Measurements from ENCODE around the gene NDOR1.
A peak's percentile ranks its signal among the peaks of the same experiment; 100 is the strongest.

Gene NDOR1

DNA sequence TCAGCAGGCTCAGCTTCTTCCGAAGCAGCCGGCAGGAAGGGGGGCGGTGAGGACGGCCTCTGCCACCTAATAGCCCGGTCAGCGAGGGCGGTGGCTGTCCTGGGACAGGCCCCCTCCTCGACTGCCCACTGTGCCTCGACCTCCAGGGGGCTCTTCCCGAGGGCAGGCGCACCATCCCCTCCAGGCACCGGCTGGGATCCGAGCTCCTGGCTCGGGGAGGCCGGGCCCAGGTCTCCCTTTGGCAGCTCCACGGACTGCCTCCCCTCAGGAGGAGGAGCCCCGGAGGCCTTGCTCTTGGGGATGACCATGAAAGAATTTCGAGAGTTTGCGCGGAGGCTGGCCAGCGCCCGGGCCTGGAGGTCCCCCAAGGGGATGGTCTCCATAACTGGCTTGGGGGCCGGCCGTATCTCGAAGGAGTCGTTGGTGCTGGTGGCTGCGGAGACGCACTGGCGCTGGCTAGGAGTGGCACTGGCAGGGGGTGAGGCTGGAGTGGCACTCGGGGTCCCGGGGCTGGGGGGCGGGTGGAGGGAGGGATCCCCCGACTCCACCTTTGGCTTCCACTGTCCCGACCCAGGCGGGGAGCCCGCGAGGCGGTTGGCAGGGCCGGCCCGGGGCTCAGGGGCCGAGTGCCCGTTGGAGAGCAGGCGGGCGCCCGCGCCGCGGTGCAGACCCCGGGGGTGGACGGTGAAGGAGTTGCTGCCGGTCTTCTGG, 5.9 kb upstream of the NDOR1 start:
- no peak for DNase-seq

DNA sequence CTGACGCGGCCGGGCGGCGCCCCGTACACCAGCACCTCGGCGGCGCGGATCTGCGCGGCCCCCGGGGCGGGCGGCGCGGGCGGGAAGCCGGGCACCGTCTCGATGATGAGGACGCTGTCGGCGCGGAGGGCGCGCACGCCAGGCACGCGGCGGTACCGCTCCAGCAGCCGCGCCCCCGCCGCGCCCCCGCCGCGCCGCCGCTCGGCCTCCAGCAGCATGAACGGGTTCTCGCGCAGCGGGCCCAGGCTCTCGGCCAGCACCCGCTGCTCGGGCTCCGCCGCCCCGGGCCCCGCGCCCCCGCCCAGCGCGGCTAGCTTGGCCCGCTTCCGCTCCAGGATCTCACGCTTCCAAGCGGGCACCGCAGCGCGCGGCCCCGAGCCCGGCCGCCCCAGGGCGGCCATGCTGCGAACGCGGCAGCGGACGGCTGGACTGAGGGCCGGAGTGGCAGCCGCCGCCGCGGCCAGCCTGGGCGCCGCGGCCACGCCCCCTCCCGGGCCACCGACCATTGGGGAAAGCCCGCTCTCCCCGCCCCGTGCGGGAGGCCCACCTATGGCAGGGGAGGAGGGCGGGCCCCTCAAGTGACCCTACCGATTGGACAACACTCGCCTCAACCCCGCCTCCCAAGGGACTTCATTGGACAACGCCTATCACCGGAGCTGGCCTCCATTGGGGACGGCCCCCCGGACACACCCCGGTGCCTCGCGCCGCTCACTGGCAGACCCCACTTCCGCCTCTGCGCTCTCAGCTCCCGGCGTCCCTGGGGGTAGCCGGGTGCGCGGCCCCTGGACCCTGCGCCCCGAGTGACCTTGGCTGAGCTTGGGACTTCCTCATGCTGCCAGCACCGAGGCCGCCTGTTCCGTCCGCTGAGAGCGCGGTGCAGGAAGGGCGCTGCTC, 4.9 kb upstream of the NDOR1 start, which contains the start of gene TPRN:
TPRN (minus strand) TSS at position 431 of the 894 bp plus-strand sequence; CDS start at position 401, 30 bp downstream.
- DNase-seq = peak; percentile 99

GRCh38 chr9:137201205-137201868, 4.2 kb upstream of the NDOR1 start:
- DNase-seq = no peak

GRCh38 chr9:137202966-137203365, 2.5 kb upstream of the NDOR1 start:
- no peak for DNase-seq

DNA sequence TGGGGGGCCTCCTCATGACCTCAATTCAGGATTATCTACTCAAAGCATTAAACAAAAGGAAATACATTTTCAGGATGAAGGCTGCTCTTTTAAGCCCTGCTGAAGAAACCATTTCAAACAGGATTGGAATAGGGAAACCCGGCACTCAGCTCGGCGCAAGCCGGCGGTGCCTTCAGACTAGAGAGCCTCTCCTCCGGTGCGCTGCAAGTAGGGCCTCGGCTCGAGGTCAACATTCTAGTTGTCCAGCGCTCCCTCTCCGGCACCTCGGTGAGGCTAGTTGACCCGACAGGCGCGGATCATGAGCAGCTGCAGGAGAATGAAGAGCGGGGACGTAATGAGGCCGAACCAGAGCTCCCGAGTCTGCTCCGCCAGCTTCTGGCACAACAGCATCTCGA, 772 bp upstream of the NDOR1 start:
- DNase-seq = no peak

DNA sequence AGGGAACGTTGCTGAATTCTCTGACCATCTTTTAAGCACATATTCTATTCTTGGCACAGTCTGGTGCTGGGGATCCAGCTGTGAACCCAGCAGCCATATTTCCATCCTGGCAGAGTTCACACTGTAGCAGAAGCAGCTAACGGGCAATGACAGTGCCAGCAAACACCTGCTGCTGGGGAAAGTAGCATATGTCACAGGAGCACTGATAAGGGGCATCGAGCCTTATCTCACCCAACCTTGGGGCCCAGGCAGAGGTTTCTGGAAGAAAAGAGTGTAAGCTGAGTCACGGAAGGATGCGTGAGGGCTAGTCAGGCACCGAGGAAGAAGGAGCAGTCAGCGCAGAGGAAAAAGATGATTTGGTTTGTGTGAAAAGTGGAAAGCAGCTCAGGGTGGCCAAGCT, 1.1 kb downstream of the NDOR1 start:
- DNase-seq = no peak

GRCh38 chr9:137211532-137211931, 6.0 kb downstream of the NDOR1 start:
- DNase-seq = no peak

GRCh38 chr9:137212520-137212919, 7.0 kb downstream of the NDOR1 start:
- DNase-seq = no peak

- no peak for DNase-seq
Observed at GRCh38 chr9:137213160-137214060, 7.9 kb downstream of the NDOR1 start.

- no peak for DNase-seq
Observed at GRCh38 chr9:137214620-137215019, 9.1 kb downstream of the NDOR1 start.

DNA sequence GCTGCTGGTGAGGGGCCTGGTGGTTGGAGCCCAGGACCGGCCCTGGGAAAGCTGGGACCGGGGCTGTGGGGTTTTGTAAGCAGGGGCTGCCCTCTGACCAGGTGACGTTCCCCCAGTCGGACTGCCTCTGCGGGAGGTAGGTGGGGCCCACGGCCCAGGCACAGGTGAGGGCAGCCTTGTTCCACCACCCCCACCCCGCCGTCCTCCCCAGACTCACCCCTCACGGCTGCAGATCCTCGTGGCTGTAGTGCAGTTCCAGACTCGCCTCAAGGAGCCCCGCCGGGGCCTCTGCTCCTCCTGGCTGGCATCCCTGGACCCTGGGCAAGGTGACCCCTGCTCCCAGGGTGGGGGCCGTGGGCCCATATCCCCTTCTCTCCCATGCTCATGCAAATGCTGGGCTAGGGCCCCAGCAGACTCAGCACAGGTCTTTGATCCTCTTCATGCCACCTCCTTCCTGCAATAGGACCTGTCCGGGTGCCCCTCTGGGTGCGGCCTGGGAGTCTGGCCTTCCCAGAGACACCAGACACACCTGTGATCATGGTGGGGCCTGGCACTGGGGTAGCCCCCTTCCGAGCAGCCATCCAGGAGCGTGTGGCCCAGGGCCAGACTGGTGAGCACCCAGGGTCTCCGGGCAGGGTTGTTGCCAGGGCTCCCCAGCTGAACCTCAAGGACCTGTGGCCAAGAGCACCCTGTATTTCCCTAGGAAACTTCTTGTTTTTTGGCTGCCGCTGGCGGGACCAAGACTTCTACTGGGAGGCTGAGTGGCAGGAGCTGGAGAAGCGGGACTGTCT, 9.9 kb downstream of the NDOR1 start:
- DNase-seq = no peak

GRCh38 chr9:137216188-137216965, 10.9 kb downstream of the NDOR1 start:
- no peak for DNase-seq

GRCh38 chr9:137217276-137218211, 12.0 kb downstream of the NDOR1 start:
- peak; percentile 30 for DNase-seq

GRCh38 chr9:137218212-137218753, 12.8 kb downstream of the NDOR1 start:
- no peak for DNase-seq

- no peak for DNase-seq
Observed at GRCh38 chr9:137218754-137219271, 13.3 kb downstream of the NDOR1 start.

DNA sequence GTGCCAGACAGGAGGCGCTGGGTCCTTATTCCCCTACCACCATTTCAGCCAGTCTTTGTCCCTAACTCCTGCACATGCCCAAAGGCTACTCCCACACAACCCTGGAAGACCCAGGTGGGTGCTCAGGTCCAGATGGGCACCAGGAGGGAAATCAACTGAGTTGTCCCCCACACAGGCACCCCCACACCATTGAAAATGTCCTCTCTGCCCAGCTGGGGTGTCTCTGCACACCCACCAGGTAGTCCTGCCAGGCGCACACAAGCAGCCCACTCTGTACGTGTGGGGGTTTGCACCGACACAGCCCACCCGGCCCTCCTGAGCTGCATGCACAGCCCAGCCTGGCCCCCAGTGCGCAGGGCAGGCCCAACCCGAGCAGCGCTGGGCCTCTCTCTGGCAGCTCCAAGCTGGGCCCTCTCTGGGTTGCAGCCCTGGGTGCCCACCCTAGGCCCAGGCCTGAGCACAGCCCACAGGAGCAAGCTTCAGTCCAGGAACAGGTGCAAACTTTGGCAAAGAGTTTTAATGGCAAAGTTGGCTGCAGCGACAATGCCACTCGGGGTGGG, 14.3 kb downstream of the NDOR1 start:
- DNase-seq = no peak

GRCh38 chr9:137220317-137221094, 15.0 kb downstream of the NDOR1 start:
- DNase-seq = no peak

DNA sequence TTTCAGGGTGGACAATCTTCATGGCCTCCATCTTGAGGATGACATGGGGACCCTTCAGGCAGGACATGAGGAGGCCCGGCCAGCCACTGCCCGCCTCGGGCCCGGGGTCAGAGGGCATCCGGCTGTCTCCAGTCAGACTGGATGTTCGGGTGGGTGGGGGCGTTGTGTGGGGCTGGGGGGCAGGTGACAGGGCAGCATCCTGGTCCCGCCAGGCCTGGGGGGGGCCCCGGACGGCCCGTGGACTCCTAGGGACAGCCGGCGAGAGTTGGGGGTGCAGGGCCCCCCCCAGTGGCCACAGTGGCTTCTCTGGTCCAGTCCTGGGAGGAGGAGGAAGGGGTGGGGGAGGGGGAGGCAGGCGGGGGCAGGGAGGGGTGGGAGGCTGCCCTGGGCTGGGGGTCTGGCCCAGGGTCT, 15.6 kb downstream of the NDOR1 start:
- DNase-seq = no peak
